H1 (cell line): Measurements from ENCODE around the gene ACSL3.

ENCODE experiments used
- ATF3 ChIP-seq: IDR thresholded peaks from 2 replicates; pipeline ENCODE4 v1.6.1; 2011; ENCODE audit warnings: low read depth, mild to moderate bottlenecking, low read length; ENCODE audit not compliant: insufficient read depth
- CHD1 ChIP-seq: IDR thresholded peaks from 2 replicates; pipeline ENCODE4 v1.6.1; 2012; ENCODE audit warnings: low read depth, low read length, improper control_type of control experiment
- CTCF ChIP-seq, 3 experiments: IDR thresholded peaks; 1 replicate in 2 of 3; 2 replicates in 1 of 3; pipeline versions ENCODE4 v1.5.1 to v1.6.1; 2011; ENCODE audit warnings: low read length in 3 of 3, mild to moderate bottlenecking in 3 of 3, inconsistent platforms in 2 of 3, low read depth in 1 of 3, moderate library complexity in 1 of 3; ENCODE audit not compliant: insufficient read depth in 1 of 3; ENCODE audit errors: control extremely low read depth in 1 of 3
- EZH2 ChIP-seq: fragments of 200-600 bp; sonication (generic); IDR thresholded peaks from 2 replicates; pipeline ENCODE4 v1.7.1; 2012; ENCODE audit warnings: low read depth, mild to moderate bottlenecking, moderate library complexity, low read length, inconsistent platforms; ENCODE audit not compliant: severe bottlenecking
- JUN ChIP-seq: IDR thresholded peaks from 2 replicates; pipeline ENCODE4 v1.6.1; 2011; ENCODE audit warnings: low read depth, mild to moderate bottlenecking, improper control_type of control experiment, low read length
- MAX ChIP-seq: IDR thresholded peaks from 2 replicates; pipeline ENCODE4 v1.6.1; 2012; ENCODE audit warnings: inconsistent platforms
- POLR2A ChIP-seq, 2 experiments: IDR thresholded peaks; 1 replicate in 1 of 2; 2 replicates in 1 of 2; pipeline ENCODE4 v1.6.1; 2011; ENCODE audit warnings: low read depth in 2 of 2, low read length in 2 of 2, mild to moderate bottlenecking in 2 of 2; ENCODE audit errors: control extremely low read depth in 1 of 2
- RFX5 ChIP-seq: IDR thresholded peaks from 2 replicates; pipeline ENCODE4 v1.6.1; 2011; ENCODE audit warnings: low read depth, low read length, improper control_type of control experiment, borderline replicate concordance
- USF2 ChIP-seq: IDR thresholded peaks from 2 replicates; pipeline ENCODE4 v1.6.1; 2011; ENCODE audit warnings: low read length, improper control_type of control experiment

DNA sequence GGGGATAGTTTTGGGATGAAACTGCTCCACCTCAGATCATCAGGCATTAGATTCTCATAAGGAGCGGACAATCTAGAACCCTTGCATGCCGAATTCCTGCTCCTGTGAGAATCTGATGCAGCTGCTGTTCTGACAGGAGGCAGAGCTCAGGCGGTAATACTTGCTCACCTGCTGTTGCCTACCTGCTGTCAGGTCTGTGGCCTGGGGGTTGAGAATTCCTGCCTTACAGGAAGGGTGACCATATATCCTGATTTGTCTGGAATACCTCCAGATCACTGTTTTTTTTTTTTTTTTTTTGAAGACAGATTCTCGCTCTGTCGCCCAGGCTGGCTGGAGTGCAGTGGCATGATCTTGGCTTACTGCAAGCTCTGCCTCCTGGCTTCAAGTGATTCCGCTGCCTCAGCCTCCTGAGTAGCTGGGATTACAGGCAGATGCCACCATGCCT, 21.7 kb downstream of the ACSL3 start:
- no peak for TF ChIP-seq MAX
- no peak for TF ChIP-seq ATF3
- no peak for TF ChIP-seq JUN
- no peak for TF ChIP-seq CTCF (IDR thresholded peaks at IDR 0.05; ENCODE audit: control extremely low read depth in 1 of 3, insufficient read depth in 1 of 3, low read depth in 1 of 3, low read length in 3 of 3)
- no peak for TF ChIP-seq CHD1
- TF ChIP-seq RFX5, result no peak
- no peak for TF ChIP-seq USF2
- TF ChIP-seq EZH2, result no peak
- TF ChIP-seq POLR2A (IDR thresholded peaks at IDR 0.05; ENCODE audit: control extremely low read depth in 1 of 2, low read depth in 2 of 2, low read length in 2 of 2), result no peak
